ENCODE measurements around the gene NSUN6. TPM values are rescaled to one million over a fixed set of nuclear protein-coding genes. Genes with fewer than 3 reads are reported as not detected.
"Not testable (repeated sequence)": the region's sequence is repeated elsewhere in the genome, so short reads cannot be mapped to it uniquely, and the experiment has no call there.

Gene NSUN6
- total RNA-seq, 2 experiments from 2014 or later = 11.8 to 16.1 TPM

DNA sequence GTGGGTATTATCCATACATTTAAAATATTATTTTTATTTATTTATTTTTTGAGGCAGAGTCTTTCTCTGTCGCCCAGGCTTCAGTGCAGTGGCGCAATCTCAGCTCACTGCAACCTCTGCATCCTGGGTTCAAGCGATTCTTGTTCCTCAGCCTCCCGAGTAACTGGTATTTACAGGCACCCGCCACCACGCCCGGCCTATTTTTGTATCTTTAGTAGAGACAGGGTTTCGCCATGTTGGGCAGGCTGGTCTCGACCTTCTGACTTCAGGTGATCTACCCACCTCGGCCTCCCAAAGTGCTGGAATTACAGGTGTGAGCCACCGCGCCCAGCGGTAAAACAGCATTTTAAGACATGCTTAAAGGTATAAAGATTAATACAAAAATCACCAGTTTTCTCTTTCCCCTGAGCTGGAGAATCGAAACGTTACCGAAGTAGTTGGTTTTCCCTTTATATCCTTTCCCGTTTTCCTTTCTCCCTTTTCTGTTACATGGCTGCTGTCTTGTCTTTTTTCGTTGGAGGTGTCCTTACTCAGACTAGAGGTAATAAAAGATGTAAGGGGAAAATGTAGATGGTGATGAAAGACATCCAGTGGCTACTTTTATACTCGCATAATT lies 9.5 kb upstream of the NSUN6 start:
- CTCF ChIA-PET = no interaction called here
- POLR2A ChIA-PET = interaction anchor here (0.6 kb wide), 1 partner anchor 24 kb away, joined by 4 read pairs; no protein-coding TSS in a partner anchor

DNA sequence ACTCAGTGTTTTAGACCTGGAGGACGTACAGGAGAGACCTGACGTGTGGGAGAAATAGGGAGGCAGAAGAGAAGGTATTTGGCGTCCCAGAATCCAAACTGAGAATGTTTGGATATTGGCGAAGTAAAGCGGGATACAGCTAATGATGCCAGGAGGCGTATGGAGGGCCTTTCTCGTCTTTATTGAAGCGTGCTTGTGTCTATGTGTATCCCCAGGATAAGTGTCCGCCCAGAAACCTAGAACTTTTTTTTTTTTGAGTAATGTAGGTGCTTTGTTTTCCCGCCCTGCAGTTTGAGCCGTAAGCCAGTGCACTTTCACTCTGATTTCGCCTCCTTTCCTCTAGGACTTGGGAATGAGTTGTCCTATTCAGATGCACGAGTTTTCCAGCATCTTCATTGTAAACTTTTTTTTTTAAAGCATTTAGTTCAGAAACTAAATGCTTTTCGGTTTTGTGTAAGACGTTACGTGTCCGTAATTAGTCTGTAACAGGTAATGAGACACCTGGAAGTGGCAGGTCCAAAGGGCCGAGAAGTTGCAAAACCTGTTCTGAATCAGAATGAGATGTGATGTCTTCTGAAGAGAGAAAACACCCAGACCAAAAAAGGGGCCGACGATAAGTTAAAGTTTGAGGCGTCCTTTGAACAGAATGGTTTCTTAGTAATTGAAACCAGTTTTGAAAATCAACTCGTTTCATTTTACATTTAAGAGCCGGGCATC lies 8.6 kb upstream of the NSUN6 start:
- ChIA-PET CTCF (no interaction called here), POLR2A (interaction anchor here (1.0 to 1.6 kb wide), 2 partner anchors 9 to 12 kb away, joined by 4 to 11 read pairs; partner anchors contain the start of gene NSUN6)

DNA sequence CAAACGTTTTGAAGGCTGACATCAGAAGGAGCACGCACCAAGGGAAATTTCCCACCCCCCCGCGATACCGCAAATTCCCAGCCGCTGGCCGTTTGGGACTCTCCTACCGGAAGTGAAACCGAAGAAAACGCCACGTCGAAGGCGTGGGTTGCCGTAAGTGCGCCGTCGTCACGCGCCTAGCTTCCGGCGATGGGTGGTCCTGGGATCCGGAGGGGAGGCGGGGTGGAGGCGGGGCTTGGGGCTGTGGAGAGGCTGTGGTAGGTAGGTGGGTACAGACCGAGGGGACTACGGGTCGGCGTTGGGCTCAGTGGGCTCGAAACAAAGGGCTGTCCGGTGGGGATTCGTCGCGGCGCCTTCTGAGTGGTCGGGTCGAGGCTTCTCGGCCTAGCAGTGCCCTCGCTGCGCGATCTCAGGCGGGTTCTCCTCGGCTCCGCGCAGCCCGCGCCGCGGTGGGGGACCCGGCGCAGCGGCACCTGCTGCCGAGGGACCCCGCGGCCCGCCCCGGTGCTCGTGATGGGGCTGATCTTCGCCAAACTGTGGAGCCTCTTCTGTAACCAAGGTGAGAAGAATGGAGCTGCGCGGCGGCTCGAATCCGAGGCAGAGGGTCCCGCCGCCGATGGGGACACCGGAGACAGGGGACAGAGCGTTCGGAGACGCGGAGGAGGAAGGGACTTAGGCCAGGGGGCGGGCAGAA lies 7.9 kb upstream of the NSUN6 start, which contains the start of gene ARL5B:
Gene ARL5B, plus strand, starts transcription at position 307 of the 694 bp plus-strand sequence. Its CDS starts 207 bp downstream, at position 514.
- POLR2A ChIA-PET = interaction anchor here (0.6 to 1.6 kb wide), 6 partner anchors 8 to 1458 kb away, joined by 3 to 11 read pairs (median 4); partner anchors contain the start of genes NSUN6 and TRDMT1
- CTCF ChIA-PET = interaction anchor here (1.0 kb wide), 1 partner anchor 11 kb away, joined by 3 read pairs; no protein-coding TSS in a partner anchor

DNA sequence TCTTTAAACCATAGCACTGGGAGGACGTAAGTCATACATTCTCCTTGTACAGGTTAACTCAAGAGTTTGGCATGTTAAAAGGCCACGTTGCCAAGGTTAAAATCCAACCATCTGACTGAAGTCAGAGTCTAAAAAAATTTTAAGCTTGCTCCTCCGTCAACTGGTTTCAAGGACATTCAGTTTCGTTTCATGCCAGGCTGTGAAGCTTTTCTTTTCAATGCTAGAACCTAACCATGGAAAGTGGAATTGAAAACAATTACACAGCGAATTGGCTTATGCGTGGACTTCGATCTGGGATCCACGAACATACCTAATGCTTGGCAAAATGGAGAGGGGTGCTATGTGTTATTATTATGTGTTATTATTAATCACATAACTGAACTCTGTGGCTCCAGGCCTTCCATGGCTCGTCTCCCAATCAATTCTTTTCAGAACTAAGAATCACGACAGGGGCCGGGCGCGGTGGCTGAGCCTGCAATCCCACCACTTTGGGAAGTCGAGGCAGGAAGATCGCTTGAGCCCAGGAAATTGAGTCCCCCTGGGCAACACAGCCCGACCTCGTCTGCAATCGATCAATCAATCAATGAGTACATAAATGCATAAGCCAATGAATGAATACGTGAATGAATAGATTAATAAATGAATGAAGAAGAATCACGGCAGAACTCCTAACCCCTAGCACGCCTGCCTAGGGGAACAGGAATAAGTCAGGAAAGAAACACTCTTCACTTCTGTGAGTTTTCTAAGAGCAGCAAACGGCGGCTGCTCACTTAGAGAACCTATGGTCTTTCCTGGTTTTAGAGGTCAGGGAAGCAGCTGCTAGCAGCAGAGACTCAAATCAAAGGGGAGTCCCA lies 7.1 kb upstream of the NSUN6 start:
- CTCF ChIA-PET = interaction anchor here (1.0 kb wide), 1 partner anchor 10 kb away, joined by 3 read pairs; no protein-coding TSS in a partner anchor
- POLR2A ChIA-PET = interaction anchor here (0.6 to 1.6 kb wide), 5 partner anchors 9 to 1457 kb away, joined by 3 to 11 read pairs (median 5); partner anchors contain the start of gene TRDMT1

DNA sequence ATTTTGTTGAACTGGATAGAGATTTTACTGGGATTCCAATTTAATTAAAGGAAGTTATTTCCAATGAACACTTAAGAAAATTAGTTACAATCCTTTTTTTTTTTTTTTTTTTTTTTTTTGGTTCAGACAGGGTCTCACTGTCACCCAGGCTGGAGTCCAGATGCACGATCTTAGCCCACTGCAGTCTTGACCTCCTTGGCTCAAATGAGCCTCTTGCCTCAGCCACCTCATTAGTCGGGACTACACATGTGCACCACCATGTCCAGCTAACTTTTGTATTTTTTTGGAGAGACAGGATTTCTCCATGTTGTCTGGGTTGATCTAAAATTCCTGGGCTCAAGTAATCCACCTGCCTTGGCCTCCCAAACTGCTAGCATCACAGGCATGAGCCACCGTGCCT lies 5.3 kb upstream of the NSUN6 start:
- POLR2A ChIA-PET = no interaction called here
- CTCF ChIA-PET = no interaction called here

- POLR2A ChIA-PET = no interaction called here
- CTCF ChIA-PET = no interaction called here
Measured at GRCh38 chr10:18653112-18653511, 1.7 kb upstream of the NSUN6 start.

- POLR2A ChIA-PET = interaction anchor here (0.7 to 1.2 kb wide), 2 partner anchors 9 to 65 kb away, joined by 3 to 4 read pairs; partner anchors contain the start of gene ARL5B
- CTCF ChIA-PET = no interaction called here
Measured at GRCh38 chr10:18650404-18650997, 886 bp downstream of the NSUN6 start.

DNA sequence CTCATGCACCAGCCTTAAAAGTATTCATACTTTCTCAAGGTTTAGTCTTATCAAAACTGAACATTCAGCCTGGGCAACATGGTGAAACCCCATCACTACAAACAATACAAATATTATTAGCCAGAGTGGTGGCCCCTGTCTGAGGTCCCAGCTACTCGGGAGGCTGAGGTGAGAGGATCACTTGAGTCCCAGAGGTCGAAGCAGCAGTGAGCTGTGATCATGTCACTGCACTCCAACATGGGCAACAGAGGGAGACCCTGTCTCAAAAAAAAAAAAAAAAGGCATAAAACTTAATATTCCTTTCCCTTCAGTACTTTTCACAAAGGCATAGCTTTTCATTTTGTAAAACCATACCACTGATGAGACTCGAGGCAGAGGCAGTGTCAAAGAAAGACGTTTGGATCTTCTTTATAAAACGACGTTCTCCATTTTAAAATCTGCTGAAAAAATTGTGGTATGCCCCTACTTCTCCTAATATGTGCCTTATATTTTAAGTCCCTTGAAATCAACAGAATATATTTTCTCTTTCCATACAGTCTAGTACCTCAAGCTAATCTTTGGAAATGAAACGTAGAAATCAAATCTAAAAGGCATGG lies 1.9 kb downstream of the NSUN6 start:
- ChIA-PET POLR2A (interaction anchor here (1.0 kb wide), 1 partner anchor 9 kb away, joined by 5 read pairs; the partner anchor contains the start of gene ARL5B), CTCF (no interaction called here)

- ChIA-PET CTCF (interaction anchor here (1.4 kb wide), 1 partner anchor 11 kb away, joined by 3 read pairs; the partner anchor contains the start of gene ARL5B), POLR2A (interaction anchor here (1.7 kb wide), 1 partner anchor 11 kb away, joined by 11 read pairs; the partner anchor contains the start of gene ARL5B)
Measured at GRCh38 chr10:18647945-18648344, 3.4 kb downstream of the NSUN6 start.

DNA sequence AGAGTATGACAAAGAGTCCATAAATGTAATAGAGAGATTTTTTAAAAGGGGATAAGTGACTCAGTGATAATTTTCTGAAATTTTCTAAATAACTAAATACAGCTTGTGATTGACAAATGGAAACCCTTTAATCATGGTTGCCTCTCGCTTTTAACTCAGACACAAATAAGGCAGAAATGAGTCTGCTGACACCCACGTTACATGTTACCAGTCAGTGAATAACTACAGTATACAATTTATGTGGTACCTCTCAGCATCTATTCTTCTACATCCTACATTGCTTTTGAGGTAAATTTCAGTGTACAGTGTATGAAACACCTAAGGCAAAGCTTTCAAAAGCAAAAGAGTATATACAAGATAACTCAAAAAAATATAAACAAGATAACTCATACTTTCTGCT lies 4.2 kb downstream of the NSUN6 start:
- POLR2A ChIA-PET = interaction anchor here (1.7 kb wide), 1 partner anchor 12 kb away, joined by 11 read pairs; the partner anchor contains the start of gene ARL5B
- CTCF ChIA-PET = no interaction called here

DNA sequence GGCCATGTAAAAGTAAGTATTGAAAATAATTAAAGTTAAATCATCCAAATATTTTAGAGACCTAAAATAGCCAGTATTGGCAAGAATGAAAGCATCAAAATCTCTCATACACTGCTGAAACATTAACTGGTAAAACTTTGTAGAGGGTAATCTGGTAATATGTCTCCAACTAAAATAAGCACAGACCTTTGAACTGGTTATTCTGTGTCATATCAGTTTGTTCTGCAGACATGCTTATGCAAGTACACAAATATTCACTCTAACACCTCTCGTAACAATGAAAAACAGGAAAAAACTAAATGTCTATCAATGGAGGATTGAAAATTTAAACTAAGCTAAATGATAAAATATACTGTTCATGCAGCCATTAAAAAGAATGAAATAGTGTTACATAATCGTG lies 11.7 kb downstream of the NSUN6 start:
- POLR2A ChIA-PET, CTCF ChIA-PET: not testable (repeated sequence)

DNA sequence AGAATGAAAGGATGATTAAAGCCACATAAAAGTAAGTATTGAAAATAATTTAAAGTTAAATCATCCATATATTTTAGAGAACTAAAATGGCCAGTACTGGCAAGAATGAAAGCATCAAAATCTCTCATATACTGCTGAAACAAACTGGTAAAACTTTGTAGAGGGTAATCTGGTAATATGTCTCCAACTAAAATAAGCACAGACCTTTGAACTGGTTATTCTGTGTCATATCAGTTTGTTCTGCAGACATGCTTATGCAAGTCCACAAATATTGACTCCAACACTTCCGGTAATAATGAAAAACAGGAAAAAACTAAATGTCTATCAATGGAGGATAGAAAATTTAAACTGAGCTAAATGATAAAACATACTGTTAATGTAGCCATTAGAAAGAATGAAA lies 14.0 kb downstream of the NSUN6 start:
- POLR2A ChIA-PET = interaction anchor here (0.7 kb wide), 1 partner anchor 23 kb away, joined by 4 read pairs; no protein-coding TSS in a partner anchor
- CTCF ChIA-PET = not testable (repeated sequence)

DNA sequence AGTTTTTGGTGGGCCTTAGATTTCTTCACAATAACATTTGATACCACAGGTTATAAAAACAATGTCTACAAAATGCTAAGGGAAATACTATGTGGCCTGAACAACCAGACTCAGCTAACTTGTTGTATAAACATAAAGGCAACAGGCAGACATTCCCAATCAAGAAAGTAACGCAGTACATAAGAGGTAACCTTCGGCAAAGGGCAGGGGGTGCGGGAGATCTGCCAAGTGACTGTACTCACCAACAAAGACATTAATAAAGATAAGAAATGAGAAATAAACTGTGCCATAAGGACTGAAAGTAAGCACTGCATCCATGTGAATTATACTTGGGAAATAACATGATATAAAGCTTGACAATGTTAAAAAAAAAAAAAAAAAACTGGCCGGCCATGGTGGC lies 15.4 kb downstream of the NSUN6 start:
- POLR2A ChIA-PET = no interaction called here
- CTCF ChIA-PET = no interaction called here

GRCh38 chr10:18632500-18632899 lies 18.9 kb downstream of the NSUN6 start:
- POLR2A ChIA-PET, CTCF ChIA-PET: not testable (repeated sequence)

GRCh38 chr10:18627452-18628018 lies 23.9 kb downstream of the NSUN6 start:
- POLR2A ChIA-PET, CTCF ChIA-PET: not testable (repeated sequence)

- POLR2A ChIA-PET = no interaction called here
- CTCF ChIA-PET = no interaction called here
Measured at GRCh38 chr10:18625886-18626285, 25.5 kb downstream of the NSUN6 start.

GRCh38 chr10:18623671-18624070 lies 27.7 kb downstream of the NSUN6 start:
- POLR2A ChIA-PET, CTCF ChIA-PET: not testable (repeated sequence)

- ChIA-PET CTCF (no interaction called here), POLR2A (no interaction called here)
Measured at GRCh38 chr10:18620856-18621255, 30.5 kb downstream of the NSUN6 start.
